OCI-LY1 (cell line): Measurements from ENCODE around the gene FDXR.

Source experiments
- EZH2 ChIP-seq: fragments of 200-600 bp; sonication (generic), shearing (Covaris generic); IDR thresholded peaks from 2 replicates; pipeline ENCODE4 v1.8.0; 2017; ENCODE audit warnings: borderline replicate concordance, mixed run types, mild to moderate bottlenecking, antibody characterized with exemption, low read length, moderate library complexity, mixed read lengths
- TF ChIP-seq, protein P1 (sequence below): fragments of 200-600 bp; sonication (generic), shearing (Covaris generic); IDR thresholded peaks from 2 replicates; pipeline ENCODE4 v1.5.1; 2017; ENCODE audit warnings: mild to moderate bottlenecking, antibody characterized with exemption, low read length, moderate library complexity, mixed read lengths

- no peak for TF ChIP-seq EZH2
- TF ChIP-seq, protein P1, sequence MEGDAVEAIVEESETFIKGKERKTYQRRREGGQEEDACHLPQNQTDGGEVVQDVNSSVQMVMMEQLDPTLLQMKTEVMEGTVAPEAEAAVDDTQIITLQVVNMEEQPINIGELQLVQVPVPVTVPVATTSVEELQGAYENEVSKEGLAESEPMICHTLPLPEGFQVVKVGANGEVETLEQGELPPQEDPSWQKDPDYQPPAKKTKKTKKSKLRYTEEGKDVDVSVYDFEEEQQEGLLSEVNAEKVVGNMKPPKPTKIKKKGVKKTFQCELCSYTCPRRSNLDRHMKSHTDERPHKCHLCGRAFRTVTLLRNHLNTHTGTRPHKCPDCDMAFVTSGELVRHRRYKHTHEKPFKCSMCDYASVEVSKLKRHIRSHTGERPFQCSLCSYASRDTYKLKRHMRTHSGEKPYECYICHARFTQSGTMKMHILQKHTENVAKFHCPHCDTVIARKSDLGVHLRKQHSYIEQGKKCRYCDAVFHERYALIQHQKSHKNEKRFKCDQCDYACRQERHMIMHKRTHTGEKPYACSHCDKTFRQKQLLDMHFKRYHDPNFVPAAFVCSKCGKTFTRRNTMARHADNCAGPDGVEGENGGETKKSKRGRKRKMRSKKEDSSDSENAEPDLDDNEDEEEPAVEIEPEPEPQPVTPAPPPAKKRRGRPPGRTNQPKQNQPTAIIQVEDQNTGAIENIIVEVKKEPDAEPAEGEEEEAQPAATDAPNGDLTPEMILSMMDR, result no peak
Observed at GRCh38 chr17:74901353-74902135, 28.8 kb upstream of the FDXR start.
